ENCODE results near the gene PRSS27.
A peak's percentile ranks its signal among the peaks of the same experiment; 100 is the strongest.
"Not testable (repeated sequence)": the region's sequence is repeated elsewhere in the genome, so short reads cannot be mapped to it uniquely, and the experiment has no call there.

The PRSS27 gene

DNA sequence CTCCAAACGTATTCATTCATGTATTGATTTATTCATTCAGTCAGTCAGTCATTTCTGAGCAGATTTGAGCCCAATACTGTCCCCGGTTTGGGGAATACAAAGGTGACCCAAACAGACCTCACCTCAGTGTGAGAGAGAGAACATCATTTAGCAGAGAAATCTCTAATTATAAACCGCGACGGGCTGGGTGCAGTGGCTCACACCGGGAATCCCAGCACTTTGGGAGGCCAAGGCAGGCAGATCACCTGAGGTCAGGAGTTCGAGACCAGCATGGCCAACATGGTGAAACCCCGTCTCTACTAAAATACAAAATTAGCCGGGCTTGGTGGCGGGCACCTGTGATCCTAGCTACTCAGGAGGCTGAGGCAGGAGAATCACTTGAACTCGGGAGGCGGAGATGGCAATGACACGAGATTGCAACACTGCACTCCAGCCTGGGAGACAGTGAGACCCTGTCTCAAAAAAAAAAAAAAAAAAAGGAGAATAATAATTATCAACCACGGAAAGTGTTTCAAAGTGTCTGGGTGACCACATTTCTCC, 1.7 kb upstream of the PRSS27 start:
- DNase-seq, result not testable (repeated sequence)

GRCh38 chr16:2720719-2721633, 952 bp upstream of the PRSS27 start:
- DNase-seq, result peak; percentile 94

DNA sequence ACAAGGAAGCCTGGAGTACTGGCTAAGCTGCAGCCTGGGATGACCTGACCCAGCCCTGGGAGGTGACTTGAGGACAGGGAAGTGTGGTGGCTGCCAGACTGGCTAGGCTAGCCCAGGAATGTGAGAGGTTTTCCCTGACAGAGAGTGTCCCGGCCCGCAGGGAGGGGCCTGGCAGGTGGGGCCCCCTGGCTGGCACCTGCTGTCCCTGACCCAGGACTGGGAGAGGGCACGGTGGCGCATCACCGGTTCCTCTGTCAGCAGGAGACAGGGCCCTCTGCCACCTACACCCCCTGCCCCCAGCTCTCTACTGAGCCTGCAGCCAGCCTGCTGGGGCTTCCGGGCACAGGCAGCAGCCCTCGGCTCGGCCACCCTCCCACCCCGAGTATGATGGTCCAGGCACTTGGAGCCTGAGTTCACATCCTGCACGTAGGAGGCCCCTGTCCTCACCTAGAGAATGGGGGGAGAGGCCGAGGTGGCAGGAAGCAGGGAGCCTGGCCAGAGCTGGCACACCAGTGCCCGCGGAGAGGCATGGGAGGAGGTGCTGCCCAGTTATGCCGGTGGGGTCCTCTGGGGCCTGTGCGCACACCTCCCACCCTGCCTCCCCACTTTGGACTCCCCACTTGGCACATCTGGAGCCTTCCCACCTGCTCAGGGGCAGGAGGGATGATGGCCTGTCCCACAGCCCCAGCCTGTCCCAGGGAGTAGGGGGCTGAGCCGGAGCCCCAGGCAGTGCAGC, 528 bp downstream of the PRSS27 start:
- DNase-seq, result no peak

DNA sequence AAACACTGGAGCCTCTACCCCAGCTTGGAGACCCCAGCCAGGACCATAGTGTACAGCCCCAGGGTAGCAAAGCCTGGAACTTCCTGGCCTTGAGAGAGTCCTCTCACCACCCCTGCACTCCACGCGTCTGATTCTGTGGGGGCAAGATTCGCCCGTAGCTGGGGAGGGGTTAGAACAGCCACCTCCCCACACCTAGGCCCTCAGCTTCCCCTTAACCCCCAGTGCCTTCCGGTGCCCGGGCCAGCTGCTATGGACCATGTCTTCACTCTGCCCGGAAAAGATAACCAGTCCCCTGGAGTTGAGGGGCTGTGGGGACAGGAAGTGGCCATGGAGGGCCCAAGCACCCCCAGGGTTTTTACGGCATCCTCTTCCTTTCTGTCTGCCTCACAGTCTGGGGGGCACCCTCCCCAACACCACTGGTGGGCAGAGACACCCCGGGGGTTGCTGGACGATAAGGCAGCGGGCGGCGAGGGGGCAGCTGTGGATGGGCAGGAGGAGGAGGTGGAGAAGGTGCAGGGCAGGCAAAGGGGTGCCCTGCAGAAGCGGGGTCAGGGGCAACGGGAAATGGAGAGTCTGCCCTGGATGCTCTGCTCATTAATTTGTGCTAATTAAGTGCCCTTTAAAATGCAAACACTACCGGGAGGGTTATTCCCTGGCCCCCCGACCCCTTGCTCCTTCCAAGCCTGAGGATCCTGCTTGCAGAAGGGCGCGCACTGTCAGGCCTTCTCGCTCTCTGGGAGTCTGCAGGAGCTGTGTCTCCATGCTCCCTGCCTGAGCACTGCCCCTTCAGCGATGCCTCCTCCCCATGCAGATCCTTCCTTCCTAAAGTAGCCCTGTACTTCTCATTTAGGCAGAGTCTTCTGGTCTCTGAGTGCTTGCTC, 2.4 kb downstream of the PRSS27 start:
- DNase-seq, result no peak

GRCh38 chr16:2716948-2717347, 3.1 kb downstream of the PRSS27 start:
- no peak for DNase-seq

- no peak for DNase-seq
Measured at GRCh38 chr16:2715966-2716885, 3.8 kb downstream of the PRSS27 start.

- DNase-seq, result peak; percentile 84
Measured at GRCh38 chr16:2715519-2715918, 4.5 kb downstream of the PRSS27 start.

DNA sequence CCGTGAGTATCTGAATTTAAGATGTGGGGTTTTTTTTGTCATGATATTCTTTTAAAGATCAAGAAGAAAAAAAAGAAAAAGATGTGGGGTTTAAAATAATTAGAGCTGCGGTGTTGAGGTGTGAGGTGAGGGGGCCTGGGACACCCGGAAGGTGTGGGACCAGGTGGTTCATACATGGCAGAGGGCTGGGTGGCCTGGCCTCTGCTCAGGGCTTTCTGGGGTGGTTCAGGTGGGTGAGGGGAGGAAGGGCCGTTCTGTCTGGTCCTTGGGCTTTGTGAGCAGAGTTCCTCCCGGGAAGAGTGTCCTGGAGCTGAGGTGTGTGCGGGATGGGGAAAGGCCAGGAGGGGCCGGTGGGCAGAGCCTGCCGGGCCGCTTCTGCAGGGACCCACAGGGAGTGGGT, 5.0 kb downstream of the PRSS27 start:
- no peak for DNase-seq

DNA sequence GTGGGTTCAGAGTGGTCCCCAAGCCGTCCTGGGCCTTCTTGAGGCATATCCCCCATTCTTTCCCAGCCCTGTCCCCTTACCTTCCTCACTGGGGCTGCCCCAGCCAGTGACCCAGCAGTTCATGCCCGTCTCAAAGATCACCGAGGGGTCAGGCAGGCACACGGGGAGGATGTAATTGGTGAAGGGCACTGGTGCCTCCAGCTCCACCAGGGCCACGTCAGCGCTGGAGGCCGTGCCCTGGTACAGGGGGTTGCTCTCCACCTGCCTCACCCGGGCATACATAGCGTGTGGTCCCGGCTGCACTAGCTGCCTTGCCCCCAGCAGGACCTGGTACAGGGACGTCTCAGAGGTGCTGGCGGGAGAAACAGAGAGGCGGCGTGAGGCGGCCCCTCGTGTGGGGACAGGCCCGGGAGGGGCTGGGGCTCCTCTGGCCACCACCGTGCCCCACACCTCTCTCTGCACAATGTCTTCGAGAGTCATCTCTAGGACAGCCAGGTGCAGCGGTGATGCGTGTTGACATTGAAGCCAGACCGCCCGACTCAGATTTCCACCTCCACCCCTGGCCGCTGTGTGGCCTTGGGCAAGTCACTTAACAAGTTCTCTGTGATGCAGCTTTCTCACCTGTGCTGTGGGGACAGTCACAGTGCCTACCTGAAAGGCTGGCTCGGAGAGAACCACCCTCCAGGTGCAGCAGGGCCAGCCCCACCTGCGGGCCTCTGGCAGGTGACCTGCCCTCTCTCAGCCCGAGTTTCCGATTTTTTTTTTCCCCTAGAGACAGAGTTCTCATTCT, 5.8 kb downstream of the PRSS27 start:
- DNase-seq, result no peak

- DNase-seq, result no peak
Measured at GRCh38 chr16:2713523-2713922, 6.5 kb downstream of the PRSS27 start.

DNA sequence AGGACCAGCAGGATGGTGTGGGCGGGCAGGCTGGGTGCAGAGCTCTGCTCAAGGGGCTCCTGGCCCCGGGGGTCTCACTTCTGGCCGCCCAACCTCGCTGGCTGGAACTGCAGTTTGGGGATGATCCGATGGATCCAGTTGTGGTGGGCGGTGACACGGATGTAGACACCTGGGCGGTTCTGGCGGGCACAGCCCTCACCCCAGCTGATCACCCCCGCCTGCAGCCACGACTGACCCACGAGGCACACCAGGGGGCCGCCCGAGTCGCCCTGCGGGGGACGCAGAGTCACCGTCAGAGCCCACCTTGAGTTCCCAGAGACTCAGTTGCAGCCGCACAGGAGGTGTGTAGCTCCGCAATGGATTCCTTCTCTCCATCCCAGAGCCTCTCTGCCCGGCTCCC, 7.5 kb downstream of the PRSS27 start:
- DNase-seq, result no peak

- no peak for DNase-seq
Measured at GRCh38 chr16:2712063-2712441, 8.0 kb downstream of the PRSS27 start.

DNA sequence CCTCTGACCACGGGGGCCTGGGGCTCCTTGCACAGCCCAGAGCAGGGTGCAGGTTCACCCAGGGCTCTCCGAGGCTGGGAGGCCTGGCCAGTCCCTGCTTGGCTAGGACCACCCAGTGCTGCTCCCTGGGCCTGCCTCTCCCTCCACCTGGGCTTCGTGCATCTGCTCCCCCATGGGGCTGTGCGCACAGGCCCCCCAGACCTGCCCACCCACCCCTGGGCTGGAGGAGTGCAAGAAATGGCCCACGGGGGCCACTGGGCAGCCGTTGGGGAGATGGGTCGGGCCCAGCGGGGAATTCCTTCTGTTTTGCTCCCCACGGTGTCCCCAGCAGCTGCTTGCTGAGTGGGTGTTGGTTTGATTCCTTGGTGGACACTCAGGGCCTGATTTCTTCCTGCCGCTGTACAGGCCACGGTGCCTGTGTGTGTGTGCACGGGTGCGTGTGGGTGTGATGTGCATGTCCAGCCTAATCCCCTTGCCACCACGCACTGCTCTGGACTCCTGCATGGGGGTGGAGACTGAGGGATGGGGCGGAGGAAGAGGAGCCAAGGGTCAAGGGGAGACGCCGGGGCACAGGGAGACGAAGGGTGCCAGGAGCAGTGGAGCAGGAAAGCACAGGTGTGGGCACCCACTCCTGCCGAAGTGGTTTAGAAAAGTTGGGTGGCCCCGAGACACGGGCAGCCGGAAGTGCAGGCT, 8.5 kb downstream of the PRSS27 start:
- no peak for DNase-seq

GRCh38 chr16:2710711-2711231, 9.3 kb downstream of the PRSS27 start:
- DNase-seq, result no peak

DNA sequence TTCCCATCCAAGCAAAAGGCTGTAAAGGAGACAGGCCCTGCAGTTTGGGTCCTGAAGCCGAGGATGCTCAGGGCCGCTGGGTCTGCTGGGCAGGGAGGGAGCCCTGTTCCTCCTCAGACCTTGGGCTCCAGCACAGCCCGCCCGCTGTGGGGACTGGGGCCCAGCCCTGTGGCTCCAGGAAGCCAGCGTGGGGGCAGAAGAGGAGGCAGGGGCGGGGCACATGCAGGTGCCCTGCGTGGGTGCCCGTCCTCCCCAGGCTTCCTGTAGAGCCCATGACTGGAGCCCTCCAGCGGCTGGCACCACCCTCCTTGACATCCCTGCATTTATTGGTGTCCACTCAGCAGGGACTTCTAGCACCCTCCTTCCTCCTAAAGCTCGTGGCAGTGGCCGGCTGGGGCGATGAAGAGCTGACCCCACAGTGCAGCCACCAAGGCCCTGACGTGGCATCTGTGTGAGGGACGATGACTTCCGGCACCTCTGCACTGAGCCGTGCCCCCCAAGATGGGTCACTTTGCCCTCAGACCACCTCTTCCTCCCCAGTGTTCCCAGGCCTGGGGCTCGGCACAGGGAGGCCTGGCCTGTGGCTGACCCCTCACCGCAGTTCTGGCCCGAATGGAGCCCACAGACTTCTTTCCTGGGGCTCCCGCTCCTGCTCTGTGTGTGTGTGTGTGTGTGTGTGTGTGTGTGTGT, 9.9 kb downstream of the PRSS27 start:
- DNase-seq, result no peak

- DNase-seq, result no peak
Measured at GRCh38 chr16:2709588-2709984, 10.4 kb downstream of the PRSS27 start.

DNA sequence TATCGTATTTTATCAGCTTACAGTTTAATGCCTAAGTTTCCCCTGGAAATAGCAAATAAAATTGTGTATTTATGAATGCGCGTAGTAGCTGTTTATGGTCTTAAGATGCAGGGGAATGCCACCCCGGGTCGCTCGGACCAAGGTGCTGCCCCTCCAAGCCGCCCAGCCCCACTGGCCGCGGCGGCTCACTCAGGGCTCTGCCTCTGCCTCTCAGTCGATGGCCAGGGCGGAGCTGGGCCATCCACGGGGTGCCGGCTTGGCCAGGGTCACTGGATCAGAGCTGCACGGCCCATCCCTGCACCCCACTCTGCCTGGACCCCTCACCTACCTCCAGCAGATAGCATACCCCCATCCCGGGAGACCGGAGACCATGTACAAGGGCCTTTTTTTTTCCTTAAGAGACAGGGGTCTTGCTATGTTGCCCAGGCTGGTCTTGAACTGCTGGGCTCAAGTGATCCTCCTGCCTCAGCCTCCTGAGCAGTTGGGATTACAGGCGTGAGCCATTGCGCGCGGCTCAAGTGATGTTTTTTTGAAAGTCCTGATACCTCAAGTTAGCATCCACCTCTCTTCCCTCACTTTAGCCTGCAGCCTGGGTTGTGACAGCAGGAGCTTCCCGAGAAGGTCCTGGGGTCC, 11.0 kb downstream of the PRSS27 start:
- no peak for DNase-seq

GRCh38 chr16:2708290-2708639, 11.8 kb downstream of the PRSS27 start:
- no peak for DNase-seq

Data from activated CD4-positive, alpha-beta T cell treated with anti-CD3 and anti-CD28 coated beads for 48 hours (primary cell).